ENCODE measurements around the gene TPBG.

TPBG gene

GRCh38 chr6:82372656-82373055 lies 9.0 kb downstream of the TPBG start:
- in situ Hi-C loops (cut with MboI; ENCODE audit: low sequenced_read_pairs, unreplicated experiment) = no loop called here
- TF ChIP-seq, protein P1, sequence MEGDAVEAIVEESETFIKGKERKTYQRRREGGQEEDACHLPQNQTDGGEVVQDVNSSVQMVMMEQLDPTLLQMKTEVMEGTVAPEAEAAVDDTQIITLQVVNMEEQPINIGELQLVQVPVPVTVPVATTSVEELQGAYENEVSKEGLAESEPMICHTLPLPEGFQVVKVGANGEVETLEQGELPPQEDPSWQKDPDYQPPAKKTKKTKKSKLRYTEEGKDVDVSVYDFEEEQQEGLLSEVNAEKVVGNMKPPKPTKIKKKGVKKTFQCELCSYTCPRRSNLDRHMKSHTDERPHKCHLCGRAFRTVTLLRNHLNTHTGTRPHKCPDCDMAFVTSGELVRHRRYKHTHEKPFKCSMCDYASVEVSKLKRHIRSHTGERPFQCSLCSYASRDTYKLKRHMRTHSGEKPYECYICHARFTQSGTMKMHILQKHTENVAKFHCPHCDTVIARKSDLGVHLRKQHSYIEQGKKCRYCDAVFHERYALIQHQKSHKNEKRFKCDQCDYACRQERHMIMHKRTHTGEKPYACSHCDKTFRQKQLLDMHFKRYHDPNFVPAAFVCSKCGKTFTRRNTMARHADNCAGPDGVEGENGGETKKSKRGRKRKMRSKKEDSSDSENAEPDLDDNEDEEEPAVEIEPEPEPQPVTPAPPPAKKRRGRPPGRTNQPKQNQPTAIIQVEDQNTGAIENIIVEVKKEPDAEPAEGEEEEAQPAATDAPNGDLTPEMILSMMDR (IDR thresholded peaks at IDR 0.05; ENCODE audit: borderline replicate concordance, control extremely low read depth, extremely low read depth, insufficient read depth, missing control alignments) = no peak
- DNase-seq (ENCODE audit: low spot score) = no peak

DNA sequence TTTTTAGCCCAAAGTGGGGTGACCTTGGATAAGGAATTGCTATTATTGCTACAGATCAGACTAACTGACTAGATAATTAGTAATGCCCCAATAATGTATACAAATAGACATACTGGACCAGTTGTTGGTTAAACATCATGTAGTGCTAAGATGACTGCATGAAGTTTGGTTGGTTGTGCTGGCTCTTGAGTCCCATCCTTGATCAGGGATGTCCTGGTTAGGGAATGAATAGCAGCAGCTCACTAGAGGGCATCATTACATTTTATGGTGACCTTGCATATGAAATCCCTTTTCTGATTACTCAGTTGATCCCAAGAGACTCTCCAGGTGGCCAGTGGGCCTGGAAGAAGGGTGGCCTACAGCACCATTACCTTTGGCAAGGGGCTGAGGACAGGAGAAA lies 10.9 kb downstream of the TPBG start:
- in situ Hi-C loops (cut with MboI; ENCODE audit: low sequenced_read_pairs, unreplicated experiment) = no loop called here
- no peak for DNase-seq (ENCODE audit: low spot score)
- TF ChIP-seq, protein P1 (IDR thresholded peaks at IDR 0.05; ENCODE audit: borderline replicate concordance, control extremely low read depth, extremely low read depth, insufficient read depth, missing control alignments) = no peak

GRCh38 chr6:82376636-82377035 lies 13.0 kb downstream of the TPBG start:
- no peak for DNase-seq (ENCODE audit: low spot score)
- in situ Hi-C loops (cut with MboI; ENCODE audit: low sequenced_read_pairs, unreplicated experiment) = no loop called here
- TF ChIP-seq, protein P1 (IDR thresholded peaks at IDR 0.05; ENCODE audit: borderline replicate concordance, control extremely low read depth, extremely low read depth, insufficient read depth, missing control alignments) = no peak

DNA sequence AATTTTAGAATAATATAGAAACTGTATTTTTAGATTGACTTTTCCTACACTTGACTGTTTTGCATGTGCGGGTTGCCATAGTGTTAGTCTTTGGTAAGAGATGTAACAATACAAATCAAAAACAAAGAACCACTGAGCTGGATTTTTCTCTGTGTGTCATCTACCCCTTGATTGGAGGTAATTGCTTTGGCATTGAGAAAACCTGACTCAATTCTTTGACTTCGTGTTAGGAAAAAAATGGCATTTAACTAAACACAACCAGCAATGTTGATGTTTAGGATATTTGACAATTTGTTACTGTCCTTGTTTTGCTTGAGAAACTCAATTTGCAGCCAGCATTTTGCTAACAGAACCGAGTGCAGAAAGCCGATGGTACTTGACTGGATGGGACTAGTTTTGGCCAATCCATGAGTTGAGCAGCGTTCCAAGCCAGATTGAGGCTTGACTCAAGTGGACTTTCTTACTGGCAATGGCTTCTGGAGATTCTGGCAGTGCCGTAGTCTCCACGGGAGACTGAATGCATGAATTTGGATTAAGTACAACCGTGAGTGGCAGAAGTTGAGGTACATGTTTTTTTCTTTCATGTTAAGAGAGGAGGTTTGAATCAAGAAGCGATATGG lies 17.1 kb downstream of the TPBG start:
- no peak for DNase-seq (ENCODE audit: low spot score)
- TF ChIP-seq, protein P1 (IDR thresholded peaks at IDR 0.05; ENCODE audit: borderline replicate concordance, control extremely low read depth, extremely low read depth, insufficient read depth, missing control alignments) = no peak
- in situ Hi-C loops (cut with MboI; ENCODE audit: low sequenced_read_pairs, unreplicated experiment) = no loop called here

DNA sequence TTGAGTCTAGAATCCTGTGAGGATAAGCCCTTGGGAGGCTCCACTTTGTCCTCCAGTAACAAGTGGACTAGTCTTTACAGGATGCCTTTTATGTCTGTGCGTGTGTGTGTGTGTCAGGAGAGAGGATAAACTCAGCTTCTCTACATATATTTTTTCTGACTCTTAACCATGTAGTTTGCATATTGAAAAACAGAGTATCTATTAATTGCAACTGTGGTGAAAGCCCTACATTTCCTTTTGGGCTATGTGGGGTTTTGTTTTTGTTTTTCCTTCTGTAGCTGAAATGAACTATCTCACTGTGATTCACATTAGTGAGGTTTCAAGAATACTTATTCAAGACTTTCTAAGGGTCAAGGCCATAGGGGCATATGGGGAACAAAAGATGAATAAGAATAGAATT lies 17.7 kb downstream of the TPBG start:
- TF ChIP-seq, protein P1 (IDR thresholded peaks at IDR 0.05; ENCODE audit: borderline replicate concordance, control extremely low read depth, extremely low read depth, insufficient read depth, missing control alignments) = no peak
- in situ Hi-C loops (cut with MboI; ENCODE audit: low sequenced_read_pairs, unreplicated experiment) = no loop called here
- no peak for DNase-seq (ENCODE audit: low spot score)

GRCh38 chr6:82385102-82385501 lies 21.5 kb downstream of the TPBG start:
- TF ChIP-seq, protein P1 (IDR thresholded peaks at IDR 0.05; ENCODE audit: borderline replicate concordance, control extremely low read depth, extremely low read depth, insufficient read depth, missing control alignments) = no peak
- DNase-seq (ENCODE audit: low spot score) = no peak
- in situ Hi-C loops (cut with MboI; ENCODE audit: low sequenced_read_pairs, unreplicated experiment) = no loop called here

Measured in GM13976 (cell line).